Measurements from ENCODE around the gene RTN4RL1. TPM values are rescaled to one million over a fixed set of nuclear protein-coding genes. Genes with fewer than 3 reads are reported as not detected.
A peak's percentile ranks its signal among the peaks of the same experiment; 100 is the strongest.

The RTN4RL1 gene
- total and polyA plus RNA-seq, 2 of the 13 experiments (the other 11 are each of a cell fraction or from before 2014, with no cell fraction given): 0.01 TPM; not detected in 1

DNA sequence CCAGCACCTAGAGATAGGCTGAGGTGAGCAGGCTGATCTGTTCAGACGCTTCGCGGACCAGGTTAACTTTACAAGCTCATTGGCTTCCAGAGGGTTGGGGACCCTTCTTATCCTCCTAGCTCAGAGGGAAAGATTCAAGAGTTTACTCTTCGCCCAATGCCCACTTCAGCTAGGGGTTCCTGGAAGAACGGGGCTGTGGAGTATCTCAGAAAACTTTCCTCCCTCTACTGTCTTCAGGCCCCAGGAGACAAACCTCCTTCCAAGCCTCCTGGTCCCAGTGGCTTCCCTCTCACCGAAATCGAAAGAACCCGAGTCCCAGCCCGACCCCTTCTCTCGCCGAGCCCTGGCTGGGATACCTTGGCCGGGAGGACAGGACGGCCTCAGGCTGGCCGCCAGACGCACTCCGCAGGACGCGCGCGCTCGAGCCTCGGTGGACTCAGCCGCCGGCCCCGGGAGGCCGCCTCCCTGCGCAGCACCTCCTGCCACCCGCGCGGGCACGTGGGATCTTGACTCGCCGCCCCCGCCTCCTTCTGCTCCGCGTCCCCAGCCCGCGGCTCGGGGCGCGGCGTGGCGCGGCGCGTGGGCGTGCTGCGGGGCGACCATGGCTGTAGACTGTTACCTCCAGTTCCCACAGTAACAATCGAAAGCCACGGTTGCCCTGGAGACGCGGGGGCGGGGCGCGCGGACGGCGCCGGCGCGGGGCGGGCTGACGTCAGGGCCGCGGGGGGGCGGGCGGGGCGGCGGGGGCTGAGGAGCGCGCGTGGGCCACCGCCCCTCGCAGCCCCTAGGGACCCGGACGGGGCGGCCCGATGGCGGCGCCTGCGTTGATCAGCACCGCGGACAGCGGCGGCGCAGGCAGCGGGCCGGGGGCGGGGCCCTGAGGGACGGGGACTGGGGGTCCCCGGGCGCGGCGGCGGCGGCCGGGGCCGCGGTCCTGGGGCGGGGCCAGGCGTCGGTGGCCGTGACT is 24.5 kb upstream of the RTN4RL1 start:
- Histone ChIP-seq H4K20me1 (ENCODE audit: insufficient read depth, low read length) (peaks cover 17% of the 10 kb centered on the region; the same call in 1 of the 2 replicates), H3K4me1 (ENCODE audit: insufficient read depth, low read length) (peaks cover 35% of the 10 kb centered on the region), H3K4me3 (replicated peaks in 1 of 3; ENCODE audit: insufficient read depth in 1 of 3, low read depth in 2 of 3, low read length in 3 of 3) (peak overlapping the region; percentile 63 to 82 (median 70)), H3K9ac (ENCODE audit: insufficient read depth, low read depth, low read length) (peak overlapping the region; percentile 66), H3K4me2 (ENCODE audit: low read depth, low read length) (peak overlapping the region; percentile 91), H3K79me2 (ENCODE audit: insufficient read depth, low read length) (no peaks in the 10 kb centered on the region), H3K36me3 (replicated peaks in 1 of 2; ENCODE audit: control insufficient read depth in 1 of 2, insufficient read depth in 2 of 2, low read length in 2 of 2) (no peaks in the 10 kb centered on the region), H3K27ac (ENCODE audit: extremely low read length, insufficient read depth, low read length) (no peak overlapping the region), H2AFZ (ENCODE audit: low read length) (no peak overlapping the region), H3K9me3 (ENCODE audit: low read length) (no peaks in the 10 kb centered on the region), H3K27me3 (ENCODE audit: control insufficient read depth in 1 of 2, insufficient read depth in 2 of 2, low read length in 2 of 2) (peaks cover 4 to 27% of the 10 kb centered on the region in 2 experiments; a peak in 4 of 5 replicates)
- FAIRE-seq (no peak), ATAC-seq (peak; percentile 13), DNase-seq (ENCODE audit: low spot score) (no peak)
- WGBS (ENCODE audit: low lambda C conversion rate): 3% methylated on average over 14 of the region's 104 CpGs
- ChIA-PET POLR2A (no interaction called here), CTCF (ENCODE audit: low intra/inter-chr PET ratio, low total read pairs) (no interaction called here)
- intact Hi-C loops (cut with micrococcal nuclease; ENCODE audit: unreplicated experiment) (no loop called here), in situ Hi-C loops (cut with HindIII; ENCODE audit: extremely low pct_ligation_motif_present, low pct_unique_long_range_greater_than_20kb) (loop anchor here (25.0 kb wide), 1 partner anchor 337 kb away; the partner anchor contains the start of genes TLCD2 and WDR81)
- BruUV-seq (replicated peaks): no TSS peak
- no peak for TF ChIP-seq MAZ (IDR thresholded peaks at IDR 0.05; ENCODE audit: borderline replicate concordance, low read depth, low read length)
- 0 out of 2 replicates have a peak, but pooled peaks have one; percentile 26 for TF ChIP-seq MAZ (CRISPR knock-in tag; IDR thresholded peaks at IDR 0.05; ENCODE audit: low read depth)
- TF ChIP-seq ZNF124 (CRISPR knock-in tag; IDR thresholded peaks at IDR 0.05): no peak
- TF ChIP-seq RARA (CRISPR knock-in tag; IDR thresholded peaks at IDR 0.05): 0 out of 2 replicates have a peak, but pooled peaks have one; percentile 17
- TF ChIP-seq, protein P1, sequence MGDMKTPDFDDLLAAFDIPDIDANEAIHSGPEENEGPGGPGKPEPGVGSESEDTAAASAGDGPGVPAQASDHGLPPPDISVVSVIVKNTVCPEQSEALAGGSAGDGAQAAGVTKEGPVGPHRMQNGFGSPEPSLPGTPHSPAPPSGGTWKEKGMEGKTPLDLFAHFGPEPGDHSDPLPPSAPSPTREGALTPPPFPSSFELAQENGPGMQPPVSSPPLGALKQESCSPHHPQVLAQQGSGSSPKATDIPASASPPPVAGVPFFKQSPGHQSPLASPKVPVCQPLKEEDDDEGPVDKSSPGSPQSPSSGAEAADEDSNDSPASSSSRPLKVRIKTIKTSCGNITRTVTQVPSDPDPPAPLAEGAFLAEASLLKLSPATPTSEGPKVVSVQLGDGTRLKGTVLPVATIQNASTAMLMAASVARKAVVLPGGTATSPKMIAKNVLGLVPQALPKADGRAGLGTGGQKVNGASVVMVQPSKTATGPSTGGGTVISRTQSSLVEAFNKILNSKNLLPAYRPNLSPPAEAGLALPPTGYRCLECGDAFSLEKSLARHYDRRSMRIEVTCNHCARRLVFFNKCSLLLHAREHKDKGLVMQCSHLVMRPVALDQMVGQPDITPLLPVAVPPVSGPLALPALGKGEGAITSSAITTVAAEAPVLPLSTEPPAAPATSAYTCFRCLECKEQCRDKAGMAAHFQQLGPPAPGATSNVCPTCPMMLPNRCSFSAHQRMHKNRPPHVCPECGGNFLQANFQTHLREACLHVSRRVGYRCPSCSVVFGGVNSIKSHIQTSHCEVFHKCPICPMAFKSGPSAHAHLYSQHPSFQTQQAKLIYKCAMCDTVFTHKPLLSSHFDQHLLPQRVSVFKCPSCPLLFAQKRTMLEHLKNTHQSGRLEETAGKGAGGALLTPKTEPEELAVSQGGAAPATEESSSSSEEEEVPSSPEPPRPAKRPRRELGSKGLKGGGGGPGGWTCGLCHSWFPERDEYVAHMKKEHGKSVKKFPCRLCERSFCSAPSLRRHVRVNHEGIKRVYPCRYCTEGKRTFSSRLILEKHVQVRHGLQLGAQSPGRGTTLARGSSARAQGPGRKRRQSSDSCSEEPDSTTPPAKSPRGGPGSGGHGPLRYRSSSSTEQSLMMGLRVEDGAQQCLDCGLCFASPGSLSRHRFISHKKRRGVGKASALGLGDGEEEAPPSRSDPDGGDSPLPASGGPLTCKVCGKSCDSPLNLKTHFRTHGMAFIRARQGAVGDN (CRISPR knock-in tag; IDR thresholded peaks at IDR 0.05): peak; percentile 32; the same call in 1 of the 2 replicates
- no peak for TF ChIP-seq ZFP36L2 (CRISPR knock-in tag; IDR thresholded peaks at IDR 0.05)
- TF ChIP-seq FLYWCH1 (CRISPR knock-in tag; IDR thresholded peaks at IDR 0.05): no peak
- TF ChIP-seq, protein P2, sequence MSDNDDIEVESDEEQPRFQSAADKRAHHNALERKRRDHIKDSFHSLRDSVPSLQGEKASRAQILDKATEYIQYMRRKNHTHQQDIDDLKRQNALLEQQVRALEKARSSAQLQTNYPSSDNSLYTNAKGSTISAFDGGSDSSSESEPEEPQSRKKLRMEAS (IDR thresholded peaks at IDR 0.05): peak; percentile 67
- peak; percentile 59 for TF ChIP-seq RFX3 (CRISPR knock-in tag; IDR thresholded peaks at IDR 0.05)
- no peak for TF ChIP-seq BRCA1 (CRISPR knock-in tag; IDR thresholded peaks at IDR 0.05)
- TF ChIP-seq, protein P3, sequence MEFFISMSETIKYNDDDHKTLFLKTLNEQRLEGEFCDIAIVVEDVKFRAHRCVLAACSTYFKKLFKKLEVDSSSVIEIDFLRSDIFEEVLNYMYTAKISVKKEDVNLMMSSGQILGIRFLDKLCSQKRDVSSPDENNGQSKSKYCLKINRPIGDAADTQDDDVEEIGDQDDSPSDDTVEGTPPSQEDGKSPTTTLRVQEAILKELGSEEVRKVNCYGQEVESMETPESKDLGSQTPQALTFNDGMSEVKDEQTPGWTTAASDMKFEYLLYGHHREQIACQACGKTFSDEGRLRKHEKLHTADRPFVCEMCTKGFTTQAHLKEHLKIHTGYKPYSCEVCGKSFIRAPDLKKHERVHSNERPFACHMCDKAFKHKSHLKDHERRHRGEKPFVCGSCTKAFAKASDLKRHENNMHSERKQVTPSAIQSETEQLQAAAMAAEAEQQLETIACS (CRISPR knock-in tag; IDR thresholded peaks at IDR 0.05): no peak
- no peak for TF ChIP-seq CREB1 (IDR thresholded peaks at IDR 0.05)
- TF ChIP-seq CREB1 (CRISPR knock-in tag; IDR thresholded peaks at IDR 0.05): no peak
- TF ChIP-seq, protein P4, sequence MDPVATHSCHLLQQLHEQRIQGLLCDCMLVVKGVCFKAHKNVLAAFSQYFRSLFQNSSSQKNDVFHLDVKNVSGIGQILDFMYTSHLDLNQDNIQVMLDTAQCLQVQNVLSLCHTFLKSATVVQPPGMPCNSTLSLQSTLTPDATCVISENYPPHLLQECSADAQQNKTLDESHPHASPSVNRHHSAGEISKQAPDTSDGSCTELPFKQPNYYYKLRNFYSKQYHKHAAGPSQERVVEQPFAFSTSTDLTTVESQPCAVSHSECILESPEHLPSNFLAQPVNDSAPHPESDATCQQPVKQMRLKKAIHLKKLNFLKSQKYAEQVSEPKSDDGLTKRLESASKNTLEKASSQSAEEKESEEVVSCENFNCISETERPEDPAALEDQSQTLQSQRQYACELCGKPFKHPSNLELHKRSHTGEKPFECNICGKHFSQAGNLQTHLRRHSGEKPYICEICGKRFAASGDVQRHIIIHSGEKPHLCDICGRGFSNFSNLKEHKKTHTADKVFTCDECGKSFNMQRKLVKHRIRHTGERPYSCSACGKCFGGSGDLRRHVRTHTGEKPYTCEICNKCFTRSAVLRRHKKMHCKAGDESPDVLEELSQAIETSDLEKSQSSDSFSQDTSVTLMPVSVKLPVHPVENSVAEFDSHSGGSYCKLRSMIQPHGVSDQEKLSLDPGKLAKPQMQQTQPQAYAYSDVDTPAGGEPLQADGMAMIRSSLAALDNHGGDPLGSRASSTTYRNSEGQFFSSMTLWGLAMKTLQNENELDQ (CRISPR knock-in tag; IDR thresholded peaks at IDR 0.05; ENCODE audit: borderline replicate concordance): no peak
- TF ChIP-seq IKZF4 (CRISPR knock-in tag; IDR thresholded peaks at IDR 0.05; ENCODE audit: borderline replicate concordance, low read depth, not compliant biosample characterization): peak; percentile 73
- TF ChIP-seq ZNF616 (CRISPR knock-in tag; IDR thresholded peaks at IDR 0.05; ENCODE audit: low read depth): no peak

Data from HepG2 (cell line).